H4 (cell line): ENCODE data around the gene U2AF1. TPM values are rescaled to one million over a fixed set of nuclear protein-coding genes. Genes with fewer than 3 reads are reported as not detected.

Source experiments
- total RNA-seq: library from RNA; depleted of rRNA; stranded (reverse); fragments of >200 nt; shearing (Covaris generic); gene quantifications from 2 replicates; pipeline ENCODE4 v1.2.3, GENCODE V29; 2014; rRNA removed

The U2AF1 gene
- total RNA-seq, 1 experiment from 2014 or later, result 36.9 TPM

Other genes starting within 250 kb of the U2AF1 start
- 4.8 and 7.1 TPM in 2 replicates for gene WDR4, start 228.0 kb downstream of the U2AF1 start, total RNA-seq
- gene NDUFV3, start 214.3 kb downstream of the U2AF1 start, total RNA-seq, result 40.9 and 44.0 TPM in 2 replicates
- gene ERVH48-1, start 181.9 kb downstream of the U2AF1 start, total RNA-seq, result not detected in 2 replicates
- gene PKNOX1, start 133.0 kb downstream of the U2AF1 start, total RNA-seq, result 31.4 and 37.9 TPM in 2 replicates
- gene CBS, start 31.7 kb downstream of the U2AF1 start, total RNA-seq, result 21.6 and 25.5 TPM in 2 replicates
- gene CRYAA, start 61.4 kb upstream of the U2AF1 start, total RNA-seq, result not detected in 2 replicates